HG03342 (cell line): ENCODE data around the gene TRIM59.
A peak's percentile ranks its signal among the peaks of the same experiment; 100 is the strongest.

Source experiments
- ATAC-seq: cut with Tn5 transposase; IDR thresholded peaks from one replicate; pipeline ENCODE4 v1.9.1; 2021; ENCODE audit warnings: mild to moderate bottlenecking, moderate library complexity; ENCODE audit not compliant: unreplicated experiment

TRIM59 gene

GRCh38 chr3:160449636-160450598, at the start of gene TRIM59:
TSS of gene TRIM59 (minus strand) at chr3:160449786. CDS start at chr3:160439183, 10,603 bp downstream.
- ATAC-seq = peak; percentile 97

GRCh38 chr3:160498202-160498601, 48.6 kb upstream of the TRIM59 start:
- no peak for ATAC-seq

- ATAC-seq = no peak
Observed at GRCh38 chr3:160490166-160490565, 40.6 kb upstream of the TRIM59 start.

GRCh38 chr3:160486459-160486869, 36.9 kb upstream of the TRIM59 start:
- no peak for ATAC-seq

GRCh38 chr3:160482796-160483195, 33.2 kb upstream of the TRIM59 start:
- no peak for ATAC-seq

GRCh38 chr3:160481856-160482255, 32.3 kb upstream of the TRIM59 start:
- ATAC-seq = no peak

- ATAC-seq = no peak
Observed at GRCh38 chr3:160480931-160481330, 31.3 kb upstream of the TRIM59 start.

- ATAC-seq = no peak
Observed at GRCh38 chr3:160479376-160479775, 29.8 kb upstream of the TRIM59 start.

- ATAC-seq = no peak
Observed at GRCh38 chr3:160478338-160478737, 28.8 kb upstream of the TRIM59 start.

- ATAC-seq = no peak
Observed at GRCh38 chr3:160477750-160478149, 28.2 kb upstream of the TRIM59 start.

GRCh38 chr3:160475884-160476283, 26.3 kb upstream of the TRIM59 start:
- ATAC-seq = no peak

GRCh38 chr3:160475153-160475552, 25.6 kb upstream of the TRIM59 start:
- no peak for ATAC-seq

GRCh38 chr3:160474416-160474838, 24.8 kb upstream of the TRIM59 start:
- ATAC-seq = no peak

GRCh38 chr3:160473978-160474377, 24.4 kb upstream of the TRIM59 start:
- no peak for ATAC-seq

GRCh38 chr3:160473221-160473620, 23.6 kb upstream of the TRIM59 start:
- ATAC-seq = no peak

- peak; percentile 65 for ATAC-seq
Observed at GRCh38 chr3:160472344-160472743, 22.8 kb upstream of the TRIM59 start.

GRCh38 chr3:160471892-160472291, 22.3 kb upstream of the TRIM59 start:
- no peak for ATAC-seq

- ATAC-seq = no peak
Observed at GRCh38 chr3:160470181-160470580, 20.6 kb upstream of the TRIM59 start.

- no peak for ATAC-seq
Observed at GRCh38 chr3:160464971-160465370, 15.4 kb upstream of the TRIM59 start.

- ATAC-seq = no peak
Observed at GRCh38 chr3:160464321-160464720, 14.7 kb upstream of the TRIM59 start.

GRCh38 chr3:160460033-160460432, 10.4 kb upstream of the TRIM59 start:
- ATAC-seq = no peak

- ATAC-seq = no peak
Observed at GRCh38 chr3:160459450-160459970, 9.9 kb upstream of the TRIM59 start.
